BE2C (cell line): Measurements from ENCODE around the gene NELL2.

ENCODE experiments used
- DNase-seq: peaks from one replicate; pipeline ENCODE4 v3.0.0-alpha.2; 2020
- H3K27me3 ChIP-seq: fragments of 250-450 bp; sonication (Bioruptor Pico); 2 replicates; pipeline ENCODE4 v1.5.1; 2020; ENCODE audit warnings: mild to moderate bottlenecking
- H3K36me3 ChIP-seq: fragments of 250-450 bp; sonication (Bioruptor Pico); 2 replicates; pipeline ENCODE4 v1.5.1; 2020; ENCODE audit warnings: mild to moderate bottlenecking
- H3K4me1 ChIP-seq: fragments of 250-450 bp; sonication (Bioruptor Pico); 2 replicates; pipeline ENCODE4 v1.5.1; 2020
- H3K4me3 ChIP-seq: 2 replicates; pipeline ENCODE4 v1.5.1; 2011; ENCODE audit warnings: low read depth, low read length
- H3K9me3 ChIP-seq: fragments of 250-450 bp; sonication (Bioruptor Pico); 2 replicates; pipeline ENCODE4 v1.5.1; 2020
- TF ChIP-seq, protein P1 (sequence below): IDR thresholded peaks from 2 replicates; pipeline ENCODE4 v1.5.1; 2012; ENCODE audit warnings: mild to moderate bottlenecking, low read depth, low read length

Gene NELL2

DNA sequence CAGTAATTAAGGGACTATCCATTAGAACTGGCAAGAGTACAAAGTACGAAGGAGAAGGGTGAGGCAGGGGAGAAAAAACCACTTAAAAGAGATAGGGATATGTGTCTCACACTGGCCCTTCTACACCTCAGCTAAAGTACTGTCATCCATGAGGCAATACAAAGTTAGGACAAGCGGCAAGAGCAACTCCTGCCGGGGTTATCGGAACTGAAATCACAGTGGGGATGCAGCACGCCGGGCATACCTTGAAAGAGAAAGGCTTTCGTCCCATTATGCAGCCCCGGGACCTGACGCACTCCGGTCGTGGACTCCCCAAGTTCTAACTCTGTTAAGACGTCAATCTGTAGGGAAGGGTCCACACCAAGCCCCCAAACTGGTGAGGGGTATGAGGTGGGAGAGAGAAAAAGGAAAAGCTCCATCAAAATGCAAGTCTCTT lies 1.1 kb downstream of the NELL2 start:
- no peak overlapping the region; the same call in 1 of the 2 replicates for H3K4me3 ChIP-seq

DNA sequence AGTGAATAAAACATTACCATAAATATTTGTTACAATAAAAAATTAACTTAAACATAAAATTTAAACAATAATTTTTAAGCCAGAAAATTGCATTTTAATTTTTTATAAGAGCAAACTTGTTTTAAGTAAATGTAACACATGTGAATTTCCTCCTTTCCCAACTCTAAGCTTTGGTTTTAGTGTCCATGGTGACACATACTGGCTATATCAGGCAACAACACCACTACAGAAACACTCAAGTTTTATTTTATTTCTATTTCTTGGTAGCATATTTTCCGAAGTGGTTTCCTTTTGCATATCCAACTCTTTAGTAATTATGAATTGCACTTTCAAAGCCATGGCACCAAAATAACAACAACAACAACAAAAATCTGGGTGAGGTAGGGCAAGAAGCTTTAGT lies 2.2 kb downstream of the NELL2 start:
- Histone ChIP-seq H3K9me3 (no peaks in the 10 kb centered on the region), H3K4me1 (no peaks in the 10 kb centered on the region), H3K27me3 (peaks cover 36% of the 10 kb centered on the region), H3K4me3 (no peak overlapping the region), H3K36me3 (no peaks in the 10 kb centered on the region)
- TF ChIP-seq, protein P1, sequence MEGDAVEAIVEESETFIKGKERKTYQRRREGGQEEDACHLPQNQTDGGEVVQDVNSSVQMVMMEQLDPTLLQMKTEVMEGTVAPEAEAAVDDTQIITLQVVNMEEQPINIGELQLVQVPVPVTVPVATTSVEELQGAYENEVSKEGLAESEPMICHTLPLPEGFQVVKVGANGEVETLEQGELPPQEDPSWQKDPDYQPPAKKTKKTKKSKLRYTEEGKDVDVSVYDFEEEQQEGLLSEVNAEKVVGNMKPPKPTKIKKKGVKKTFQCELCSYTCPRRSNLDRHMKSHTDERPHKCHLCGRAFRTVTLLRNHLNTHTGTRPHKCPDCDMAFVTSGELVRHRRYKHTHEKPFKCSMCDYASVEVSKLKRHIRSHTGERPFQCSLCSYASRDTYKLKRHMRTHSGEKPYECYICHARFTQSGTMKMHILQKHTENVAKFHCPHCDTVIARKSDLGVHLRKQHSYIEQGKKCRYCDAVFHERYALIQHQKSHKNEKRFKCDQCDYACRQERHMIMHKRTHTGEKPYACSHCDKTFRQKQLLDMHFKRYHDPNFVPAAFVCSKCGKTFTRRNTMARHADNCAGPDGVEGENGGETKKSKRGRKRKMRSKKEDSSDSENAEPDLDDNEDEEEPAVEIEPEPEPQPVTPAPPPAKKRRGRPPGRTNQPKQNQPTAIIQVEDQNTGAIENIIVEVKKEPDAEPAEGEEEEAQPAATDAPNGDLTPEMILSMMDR, result no peak
- DNase-seq, result no peak

More for the DNA sequence above, 1.1 kb downstream of the NELL2 start:
- TF ChIP-seq, protein P1, result no peak
- Histone ChIP-seq H3K9me3 (no peaks in the 10 kb centered on the region), H3K27me3 (peaks cover 36% of the 10 kb centered on the region), H3K36me3 (no peaks in the 10 kb centered on the region), H3K4me1 (no peaks in the 10 kb centered on the region)
- DNase-seq, result no peak

DNA sequence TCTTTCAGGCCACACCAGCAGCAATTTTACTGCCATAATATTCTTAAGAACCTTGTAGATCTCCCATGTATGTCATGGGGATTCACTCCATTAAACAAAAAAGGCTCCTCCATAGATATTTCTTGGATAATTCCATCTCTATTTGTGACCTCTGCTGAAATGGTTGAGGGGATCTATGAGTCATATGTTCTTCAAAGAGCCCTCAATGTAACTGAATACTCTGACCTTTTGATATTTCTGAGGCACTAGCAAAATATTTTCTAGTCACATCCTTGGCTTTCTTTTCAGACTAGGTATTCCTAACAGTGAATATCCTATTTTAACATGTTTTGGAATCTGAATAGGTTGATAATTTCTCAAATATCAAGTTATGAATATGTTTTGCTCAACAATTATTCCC lies 6.6 kb downstream of the NELL2 start:
- Histone ChIP-seq H3K4me1 (no peaks in the 10 kb centered on the region), H3K9me3 (no peaks in the 10 kb centered on the region), H3K27me3 (peaks cover 6% of the 10 kb centered on the region), H3K36me3 (no peaks in the 10 kb centered on the region), H3K4me3 (no peak overlapping the region)
- no peak for DNase-seq
- TF ChIP-seq, protein P1, result no peak

DNA sequence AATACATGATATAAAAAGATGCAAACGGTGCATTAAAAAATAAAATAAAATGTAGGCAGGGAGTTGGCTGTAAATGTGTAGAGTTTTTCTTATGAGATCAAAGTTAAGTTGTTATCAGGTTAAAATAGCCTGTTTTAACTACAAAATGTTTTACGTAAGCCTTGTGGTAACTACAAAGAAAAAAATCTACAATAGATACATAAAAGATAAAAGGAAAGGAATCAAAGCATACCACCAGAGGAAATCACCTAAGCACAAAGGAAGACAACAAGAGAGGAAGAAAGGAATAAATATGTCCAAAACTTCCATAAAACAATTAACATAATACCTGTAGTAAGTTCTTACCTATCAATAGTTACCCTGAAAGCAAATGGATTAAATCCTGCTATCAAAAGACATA lies 12.2 kb downstream of the NELL2 start:
- no peak overlapping the region for H3K4me3 ChIP-seq
- TF ChIP-seq, protein P1, result no peak
- H3K4me1 ChIP-seq, result no peaks in the 10 kb centered on the region
- no peaks in the 10 kb centered on the region for H3K27me3 ChIP-seq
- H3K36me3 ChIP-seq, result no peaks in the 10 kb centered on the region
- DNase-seq, result no peak
- H3K9me3 ChIP-seq, result no peaks in the 10 kb centered on the region

DNA sequence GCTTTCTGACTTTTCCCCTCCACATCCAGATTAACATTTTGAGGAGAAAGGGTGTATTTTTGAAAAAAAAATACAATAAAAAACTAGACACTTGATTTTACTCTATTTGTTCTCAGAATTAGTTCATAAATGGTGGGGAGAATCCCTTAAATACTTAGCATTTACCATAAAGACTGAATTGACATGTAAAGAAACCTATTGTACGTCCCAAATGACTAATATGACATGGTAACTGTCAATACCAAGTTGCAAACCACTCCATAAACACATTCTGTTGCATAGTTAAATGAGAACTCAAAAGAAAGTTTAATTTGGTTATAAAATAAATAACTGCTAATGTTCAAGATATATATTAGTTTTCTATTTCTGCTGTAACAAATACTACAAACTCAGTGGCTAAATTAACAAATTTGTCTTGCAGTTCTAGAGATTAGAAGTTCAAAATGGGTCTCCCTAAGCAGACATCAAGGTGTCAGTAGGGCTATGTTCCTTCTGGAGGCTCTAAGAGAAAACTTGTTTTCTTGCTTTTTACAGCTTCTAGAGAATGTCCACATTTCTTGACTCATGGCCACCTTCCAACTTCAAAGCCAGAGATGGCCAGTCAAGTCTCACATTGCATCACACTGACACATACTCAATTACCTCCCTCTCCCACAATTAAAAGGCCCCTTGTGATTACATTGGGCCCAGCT lies 16.0 kb downstream of the NELL2 start:
- no peak for DNase-seq
- Histone ChIP-seq H3K36me3 (no peaks in the 10 kb centered on the region), H3K4me3 (no peak overlapping the region), H3K9me3 (no peaks in the 10 kb centered on the region), H3K4me1 (no peaks in the 10 kb centered on the region), H3K27me3 (no peaks in the 10 kb centered on the region)
- TF ChIP-seq, protein P1, result no peak

DNA sequence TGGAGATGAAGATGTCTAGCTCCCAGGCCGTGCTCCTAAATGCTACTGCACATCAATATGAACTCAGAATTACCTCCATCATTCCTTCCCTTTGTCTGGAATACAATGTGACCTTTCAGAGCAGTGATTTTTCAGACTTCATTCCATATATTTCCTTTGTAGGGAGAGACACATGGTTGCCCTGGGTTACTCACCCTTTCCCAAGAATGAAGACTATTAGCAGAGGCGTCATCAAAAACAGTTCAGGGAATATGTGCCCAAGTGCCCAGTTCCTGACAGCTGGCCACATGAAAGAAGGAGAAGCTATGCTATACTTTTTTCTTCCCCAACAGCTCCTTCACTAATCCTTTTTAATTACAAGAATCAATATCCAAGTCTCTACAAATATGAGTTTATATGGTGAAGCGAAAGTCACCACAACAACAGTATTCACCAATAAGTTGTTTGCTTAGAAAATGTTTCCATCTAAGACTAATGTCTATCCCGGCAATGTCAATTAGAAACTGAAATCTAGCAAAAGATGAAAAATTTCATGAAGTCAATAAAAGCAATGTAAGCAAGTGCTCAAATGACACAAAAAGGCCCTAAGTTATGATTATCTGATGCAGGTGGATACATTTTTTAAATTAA lies 17.8 kb downstream of the NELL2 start:
- no peak for DNase-seq
- H3K27me3 ChIP-seq, result no peaks in the 10 kb centered on the region
- no peaks in the 10 kb centered on the region for H3K4me1 ChIP-seq
- TF ChIP-seq, protein P1, result no peak
- H3K36me3 ChIP-seq, result no peaks in the 10 kb centered on the region
- H3K4me3 ChIP-seq, result no peak overlapping the region
- no peaks in the 10 kb centered on the region for H3K9me3 ChIP-seq
